DOHH2 (cell line): ENCODE results near the gene ENDOU.

Source experiments
- H3F3A ChIP-seq: fragments of 200-600 bp; sonication (generic), shearing (Covaris generic); 2 replicates; pipeline ENCODE4 v1.6.0; 2016; ENCODE audit warnings: antibody characterized with exemption, mild to moderate bottlenecking; ENCODE audit not compliant: control insufficient read depth, insufficient read depth
- H3K27ac ChIP-seq: fragments of 200-600 bp; sonication (generic); 2 replicates; pipeline ENCODE4 v1.5.1; 2014; ENCODE audit warnings: low read depth, mild to moderate bottlenecking, low read length, moderate library complexity
- H3K27me3 ChIP-seq: fragments of 200-600 bp; sonication (generic); 2 replicates; pipeline ENCODE4 v1.6.1; 2014; ENCODE audit warnings: mild to moderate bottlenecking, low read length, mixed read lengths; ENCODE audit not compliant: control insufficient read depth
- H3K36me3 ChIP-seq: fragments of 200-600 bp; sonication (generic); 2 replicates; pipeline ENCODE4 v1.6.1; 2014; ENCODE audit warnings: mild to moderate bottlenecking, low read length, moderate library complexity, mixed read lengths; ENCODE audit not compliant: control insufficient read depth
- H3K4me1 ChIP-seq: fragments of 200-600 bp; sonication (generic); 2 replicates; pipeline ENCODE4 v1.6.1; 2014; ENCODE audit warnings: mild to moderate bottlenecking, low read length, mixed read lengths; ENCODE audit not compliant: control insufficient read depth
- H3K4me2 ChIP-seq: fragments of 200-600 bp; sonication (generic); 2 replicates; pipeline ENCODE4 v1.6.0; 2014; ENCODE audit warnings: mild to moderate bottlenecking, low read length, moderate library complexity
- H3K4me3 ChIP-seq: fragments of 200-600 bp; sonication (generic); 2 replicates; pipeline ENCODE4 v1.5.1; 2014; ENCODE audit warnings: mild to moderate bottlenecking, low read length, mixed read lengths
- H3K79me2 ChIP-seq: fragments of 200-600 bp; sonication (generic); 2 replicates; pipeline ENCODE4 v1.6.1; 2014; ENCODE audit warnings: mild to moderate bottlenecking, low read length, mixed read lengths; ENCODE audit not compliant: control insufficient read depth
- H3K9me2 ChIP-seq: fragments of 200-600 bp; sonication (generic); replicated peaks from 2 replicates; pipeline ENCODE4 v1.6.1; 2014; ENCODE audit warnings: mild to moderate bottlenecking, low read length, mixed read lengths; ENCODE audit not compliant: control insufficient read depth
- H3K9me3 ChIP-seq: fragments of 200-600 bp; sonication (generic); 2 replicates; pipeline ENCODE4 v1.6.1; 2014; ENCODE audit warnings: antibody characterized with exemption, low read length, mixed read lengths; ENCODE audit not compliant: control insufficient read depth, insufficient read depth
- H4K20me1 ChIP-seq: fragments of 200-600 bp; sonication (generic); 2 replicates; pipeline ENCODE4 v1.6.0; 2014; ENCODE audit warnings: low read depth, mild to moderate bottlenecking, antibody characterized with exemption, low read length, moderate library complexity; ENCODE audit not compliant: control insufficient read depth, insufficient read depth
- CTCF ChIP-seq: fragments of 200-600 bp; sonication (generic); IDR thresholded peaks from one replicate; pipeline ENCODE4 v1.5.1; 2014; ENCODE audit warnings: antibody characterized with exemption, mild to moderate bottlenecking, low read depth, low read length; ENCODE audit not compliant: poor library complexity, severe bottlenecking
- EZH2phosphoT487 ChIP-seq: fragments of 200-600 bp; sonication (generic); IDR thresholded peaks from 2 replicates; pipeline ENCODE4 v1.6.1; 2017; ENCODE audit warnings: borderline replicate concordance, mild to moderate bottlenecking, antibody characterized with exemption, low read length, moderate library complexity, mixed read lengths

The ENDOU gene

GRCh38 chr12:47725091-47725772 lies at the start of gene ENDOU:
Gene ENDOU (minus strand): TSS chr12:47725490. CDS start chr12:47725413, 77 bp downstream.
- Histone ChIP-seq H3K9me3 (no peaks in the 10 kb centered on the region), H3K4me3 (peak within 1 kb of the TSS; percentile 56), H3K4me1 (peaks cover 27% of the 10 kb centered on the region), H3K27me3 (no peaks in the 10 kb centered on the region), H3K36me3 (no peaks in the 10 kb centered on the region), H3K9me2 (no peaks in the 10 kb centered on the region), H3F3A (no peaks in the 10 kb centered on the region), H3K79me2 (no peaks in the 10 kb centered on the region), H3K4me2 (peak within 1 kb of the TSS; percentile 55), H3K27ac (peak within 1 kb of the TSS; percentile 51), H4K20me1 (no peaks in the 10 kb centered on the region)
- no peak for TF ChIP-seq CTCF
- no peak for TF ChIP-seq EZH2phosphoT487

GRCh38 chr12:47774663-47775062 lies 49.4 kb upstream of the ENDOU start:
- Histone ChIP-seq H3K9me3 (no peaks in the 10 kb centered on the region), H3K9me2 (no peaks in the 10 kb centered on the region), H3K79me2 (peaks cover 6% of the 10 kb centered on the region), H3K4me1 (peaks cover 39% of the 10 kb centered on the region), H3K27me3 (peaks cover 11% of the 10 kb centered on the region), H3K4me3 (no peak overlapping the region), H3K36me3 (no peaks in the 10 kb centered on the region), H3F3A (0 out of 2 replicates have a peak, but pooled peaks cover under 1% of the 10 kb centered on the region), H3K27ac (no peak overlapping the region), H4K20me1 (no peaks in the 10 kb centered on the region), H3K4me2 (no peak overlapping the region; the same call in 1 of the 2 replicates)
- no peak for TF ChIP-seq CTCF
- TF ChIP-seq EZH2phosphoT487: no peak

GRCh38 chr12:47773858-47774580 lies 48.7 kb upstream of the ENDOU start:
- Histone ChIP-seq H3K9me2 (no peaks in the 10 kb centered on the region), H3K4me2 (peak overlapping the region; percentile 96), H3F3A (no peaks in the 10 kb centered on the region), H3K4me3 (peak overlapping the region; percentile 92), H4K20me1 (no peaks in the 10 kb centered on the region), H3K9me3 (no peaks in the 10 kb centered on the region), H3K36me3 (no peaks in the 10 kb centered on the region), H3K27ac (no peak overlapping the region), H3K79me2 (peaks cover 6% of the 10 kb centered on the region), H3K27me3 (peaks cover 16% of the 10 kb centered on the region), H3K4me1 (peaks cover 34% of the 10 kb centered on the region)
- TF ChIP-seq CTCF: no peak
- TF ChIP-seq EZH2phosphoT487: no peak
